CD4-positive, alpha-beta T cell (primary cell): Measurements from ENCODE around the gene KCNQ2. TPM values are rescaled to one million over a fixed set of nuclear protein-coding genes. Genes with fewer than 3 reads are reported as not detected.

Experiments
- ATAC-seq: fragments of 200-7000 bp; cut with Tn5 transposase; one replicate; pipeline ENCODE4 v1.10.0; 2022; ENCODE audit warnings: mild to moderate bottlenecking; ENCODE audit not compliant: poor library complexity
- CTCF ChIA-PET: fragments of 350-600 bp; sonication (Branson Sonifier 250); formaldehyde crosslinking; loops from one replicate; lab custom pipeline; 2021; ENCODE audit warnings: antibody characterized with exemption, inconsistent platforms; lab: Charles Lee
- POLR2A ChIA-PET: fragments of 350-600 bp; sonication (Branson Sonifier 250); formaldehyde crosslinking; loops from one replicate; lab custom pipeline; 2021; ENCODE audit warnings: antibody characterized with exemption, inconsistent platforms; lab: Charles Lee
- DNase-seq, 14 experiments: peaks; one replicate each; pipeline ENCODE4 v3.0.0-alpha.2; 2013 to 2020; ENCODE audit warnings: mixed read lengths in 2 of 14
- H3K27ac ChIP-seq, 2 donors: one replicate each; pipeline versions ENCODE4 v1.5.1 to v1.7.0; 2013; ENCODE audit warnings: low read length in 2 of 2, low read depth in 1 of 2, mild to moderate bottlenecking in 1 of 2
- H3K27me3 ChIP-seq, 2 experiments: 1 replicate in 1 of 2; 2 replicates in 1 of 2; pipeline versions ENCODE4 v1.6.1 to v1.7.0; 2013; ENCODE audit warnings: low read length in 2 of 2, control low read depth in 1 of 2, mild to moderate bottlenecking in 1 of 2, moderate library complexity in 1 of 2; ENCODE audit not compliant: insufficient read depth in 2 of 2, control insufficient read depth in 1 of 2
- H3K36me3 ChIP-seq: one replicate; pipeline ENCODE4 v1.6.1; 2013; ENCODE audit warnings: low read length, control low read depth; ENCODE audit not compliant: insufficient read depth
- H3K4me1 ChIP-seq: one replicate; pipeline ENCODE4 v1.6.1; 2013; ENCODE audit warnings: low read length, control low read depth; ENCODE audit not compliant: insufficient read depth
- H3K4me3 ChIP-seq: one replicate; pipeline ENCODE4 v1.5.1; 2013; ENCODE audit warnings: mild to moderate bottlenecking, low read length, moderate library complexity
- H3K9me3 ChIP-seq, 2 experiments: 1 replicate in 1 of 2; 2 replicates in 1 of 2; pipeline versions ENCODE4 v1.6.1 to v1.7.0; 2013; ENCODE audit warnings: low read length in 2 of 2, mild to moderate bottlenecking in 2 of 2, control low read depth in 1 of 2, moderate library complexity in 1 of 2; ENCODE audit not compliant: control insufficient read depth in 1 of 2, insufficient read depth in 1 of 2
- H3K27ac Mint-ChIP-seq: one replicate; pipeline ENCODE4 v1.8.0; 2020; ENCODE audit warnings: mixed read lengths
- H3K27me3 Mint-ChIP-seq: one replicate; pipeline ENCODE4 v1.8.0; 2021; ENCODE audit warnings: mixed read lengths
- H3K36me3 Mint-ChIP-seq: one replicate; pipeline ENCODE4 v1.8.0; 2021; ENCODE audit warnings: low read depth, mixed read lengths
- H3K4me1 Mint-ChIP-seq: one replicate; pipeline ENCODE4 v1.8.0; 2021; ENCODE audit warnings: low read depth, mixed read lengths
- H3K4me3 Mint-ChIP-seq: one replicate; pipeline ENCODE4 v1.8.0; 2020; ENCODE audit warnings: mild to moderate bottlenecking, mixed read lengths
- H3K9me3 Mint-ChIP-seq: one replicate; pipeline ENCODE4 v1.8.0; 2020; ENCODE audit warnings: mixed read lengths
- CTCF ChIP-seq: fragments of 200-600 bp; IDR thresholded peaks from one replicate; pipeline ENCODE4 v1.8.0; 2022; ENCODE audit warnings: antibody characterized with exemption, mild to moderate bottlenecking
- intact Hi-C, 2 experiments: fragments of 100-400 bp; cut with DNase I in 1 of 2; cut with micrococcal nuclease in 1 of 2; formaldehyde crosslinking; loops; one replicate each; pipeline versions ENCODE4 v1.15.1 to v1.9.0; 2023 to 2025; cut with DNase I, micrococcal nuclease
- total RNA-seq, 174 experiments: library from RNA in 2 of 174; stranded (reverse) in 2 of 174; gene quantifications; one replicate each; pipeline ENCODE4 v1.2.3 and lab custom pipeline; 2021 to 2026

The KCNQ2 gene
- total RNA-seq, 2 experiments from 2014 or later, result not detected

GRCh38 chr20:63413323-63413722 lies 59.1 kb downstream of the KCNQ2 start:
- no peaks in the 10 kb centered on the region for H3K4me1 Mint-ChIP-seq
- Histone ChIP-seq H3K36me3 (no peaks in the 10 kb centered on the region), H3K27me3 (peaks cover 0 to 2% of the 10 kb centered on the region in 2 experiments), H3K9me3 (peaks cover 0 to 14% of the 10 kb centered on the region in 2 experiments), H3K27ac (no peak overlapping the region), H3K4me3 (no peak overlapping the region), H3K4me1 (peaks cover 15% of the 10 kb centered on the region)
- ChIA-PET POLR2A (no interaction called here), CTCF (no interaction called here)
- DNase-seq, result no peak
- TF ChIP-seq CTCF, result no peak
- no peaks in the 10 kb centered on the region for H3K9me3 Mint-ChIP-seq
- no peak overlapping the region for H3K27ac Mint-ChIP-seq
- no peak for ATAC-seq
- peaks cover 9% of the 10 kb centered on the region for H3K27me3 Mint-ChIP-seq
- H3K4me3 Mint-ChIP-seq, result no peak overlapping the region
- intact Hi-C loops, result no loop called here
- no peaks in the 10 kb centered on the region for H3K36me3 Mint-ChIP-seq

GRCh38 chr20:63412889-63413288 lies 59.6 kb downstream of the KCNQ2 start:
- POLR2A ChIA-PET, result no interaction called here
- DNase-seq, result no peak
- H3K27me3 ChIP-seq, result peaks cover 0 to 2% of the 10 kb centered on the region in 2 experiments
- CTCF ChIA-PET, result no interaction called here
- no peak overlapping the region for H3K27ac Mint-ChIP-seq
- no peak overlapping the region for H3K4me3 Mint-ChIP-seq
- peaks cover 0 to 14% of the 10 kb centered on the region in 2 experiments for H3K9me3 ChIP-seq
- H3K4me1 Mint-ChIP-seq, result no peaks in the 10 kb centered on the region
- H3K36me3 ChIP-seq, result no peaks in the 10 kb centered on the region
- H3K36me3 Mint-ChIP-seq, result no peaks in the 10 kb centered on the region
- H3K9me3 Mint-ChIP-seq, result no peaks in the 10 kb centered on the region
- no peak overlapping the region for H3K27ac ChIP-seq
- peaks cover 9% of the 10 kb centered on the region for H3K27me3 Mint-ChIP-seq
- no peak for ATAC-seq
- peaks cover 15% of the 10 kb centered on the region for H3K4me1 ChIP-seq
- intact Hi-C loops, result no loop called here
- no peak for TF ChIP-seq CTCF
- H3K4me3 ChIP-seq, result no peak overlapping the region

GRCh38 chr20:63411898-63412631 lies 60.4 kb downstream of the KCNQ2 start:
- Mint-ChIP-seq H3K36me3 (no peaks in the 10 kb centered on the region), H3K27me3 (peaks cover 6% of the 10 kb centered on the region), H3K9me3 (no peaks in the 10 kb centered on the region), H3K27ac (no peak overlapping the region), H3K4me3 (no peak overlapping the region), H3K4me1 (no peaks in the 10 kb centered on the region)
- Histone ChIP-seq H3K9me3 (peaks cover 0 to 22% of the 10 kb centered on the region in 2 experiments), H3K27ac (no peak overlapping the region), H3K36me3 (no peaks in the 10 kb centered on the region), H3K4me3 (no peak overlapping the region), H3K27me3 (peaks cover 0 to 2% of the 10 kb centered on the region in 2 experiments), H3K4me1 (peaks cover 15% of the 10 kb centered on the region)
- no peak for TF ChIP-seq CTCF
- ATAC-seq (no peak), DNase-seq (no peak)
- CTCF ChIA-PET, result no interaction called here
- POLR2A ChIA-PET, result no interaction called here
- intact Hi-C loops, result no loop called here
